MM.1S (cell line): ENCODE measurements around the gene MMP23B.

Source experiments
- CTCF ChIP-seq: fragments of 300-600 bp; sonication (generic); IDR thresholded peaks from 2 replicates; pipeline ENCODE4 v1.5.1; 2016; ENCODE audit warnings: antibody characterized with exemption, low read length, mixed read lengths
- EZH2 ChIP-seq: fragments of 300-600 bp; sonication (generic); optimal IDR thresholded peaks from 2 replicates; pipeline ENCODE3; 2017; ENCODE audit warnings: low read depth, mild to moderate bottlenecking, antibody characterized with exemption, low read length, mixed read lengths

- no peak for TF ChIP-seq EZH2
- no peak for TF ChIP-seq CTCF
Observed at GRCh38 chr1:1625824-1626206, 6.2 kb upstream of the MMP23B start.
